CD4-positive, alpha-beta T cell treated with Interferon alpha-2 for 1 hour (primary cell): Measurements from ENCODE around the gene PIP4P1.
"Not testable (repeated sequence)": the region's sequence is repeated elsewhere in the genome, so short reads cannot be mapped to it uniquely, and the experiment has no call there.

ENCODE experiments used
- DNase-seq, 2 donors: peaks; one replicate each; pipeline ENCODE4 v3.0.0-alpha.2; 2020 to 2022

The PIP4P1 gene

GRCh38 chr14:20461225-20462141 lies at the start of gene PIP4P1:
Gene PIP4P1 (minus strand): TSS chr14:20461434. CDS start chr14:20461325, 109 bp downstream.
- peak; percentile 100 for DNase-seq

GRCh38 chr14:20508367-20508766 lies 47.1 kb upstream of the PIP4P1 start:
- no peak for DNase-seq

GRCh38 chr14:20507537-20507936 lies 46.3 kb upstream of the PIP4P1 start:
- not testable (repeated sequence) for DNase-seq

GRCh38 chr14:20506752-20507151 lies 45.5 kb upstream of the PIP4P1 start:
- DNase-seq, result not testable (repeated sequence)

GRCh38 chr14:20506276-20506675 lies 45.0 kb upstream of the PIP4P1 start:
- not testable (repeated sequence) for DNase-seq

- DNase-seq, result no peak
Observed at GRCh38 chr14:20503898-20504297, 42.7 kb upstream of the PIP4P1 start.

- no peak for DNase-seq
Observed at GRCh38 chr14:20501346-20501745, 40.1 kb upstream of the PIP4P1 start.

GRCh38 chr14:20499881-20500280 lies 38.6 kb upstream of the PIP4P1 start:
- DNase-seq, result no peak

- no peak for DNase-seq
Observed at GRCh38 chr14:20499108-20499507, 37.9 kb upstream of the PIP4P1 start.

- no peak for DNase-seq
Observed at GRCh38 chr14:20498622-20499021, 37.4 kb upstream of the PIP4P1 start.

GRCh38 chr14:20494935-20495766 lies 33.9 kb upstream of the PIP4P1 start:
- no peak for DNase-seq

- no peak for DNase-seq
Observed at GRCh38 chr14:20493634-20494033, 32.4 kb upstream of the PIP4P1 start.

- no peak for DNase-seq
Observed at GRCh38 chr14:20492486-20492885, 31.3 kb upstream of the PIP4P1 start.

- DNase-seq, result no peak
Observed at GRCh38 chr14:20490563-20490962, 29.3 kb upstream of the PIP4P1 start.

GRCh38 chr14:20489093-20489994 lies 28.1 kb upstream of the PIP4P1 start:
- DNase-seq, result peak in 1 of 2 donors; percentile 11

- no peak for DNase-seq
Observed at GRCh38 chr14:20487396-20487725, 26.1 kb upstream of the PIP4P1 start.

- DNase-seq, result no peak
Observed at GRCh38 chr14:20486684-20487395, 25.6 kb upstream of the PIP4P1 start.

GRCh38 chr14:20485900-20486299 lies 24.7 kb upstream of the PIP4P1 start:
- DNase-seq, result no peak

- DNase-seq, result no peak
Observed at GRCh38 chr14:20482382-20482781, 21.1 kb upstream of the PIP4P1 start.

- DNase-seq, result no peak
Observed at GRCh38 chr14:20478894-20479293, 17.7 kb upstream of the PIP4P1 start.

GRCh38 chr14:20477211-20477876 lies 16.1 kb upstream of the PIP4P1 start:
- DNase-seq, result peak in 1 of 2 donors; percentile 60
